ENCODE measurements around the gene HOMER3.

HOMER3 gene

GRCh38 chr19:18879579-18880373, 61.2 kb downstream of the HOMER3 start:
- no peak for DNase-seq (ENCODE audit: low read depth in 3 of 3, low spot score in 1 of 3)

All from stimulated activated CD4-positive, alpha-beta T cell treated with anti-CD3 and anti-CD28 coated beads, TNF-alpha, amount 100 ng/mL, for 1 hour (primary cell).